GM12892 (cell line): Measurements from ENCODE around the gene RIC8B.

Experiments used
- POLR2A ChIP-seq: IDR thresholded peaks from 2 replicates; pipeline ENCODE4 v1.6.1; 2011; ENCODE audit warnings: low read depth, low read length, control low read depth
- POLR2AphosphoS5 ChIP-seq: IDR thresholded peaks from 2 replicates; pipeline ENCODE4 v1.6.1; 2011; ENCODE audit warnings: low read depth, low read length, control low read depth

DNA sequence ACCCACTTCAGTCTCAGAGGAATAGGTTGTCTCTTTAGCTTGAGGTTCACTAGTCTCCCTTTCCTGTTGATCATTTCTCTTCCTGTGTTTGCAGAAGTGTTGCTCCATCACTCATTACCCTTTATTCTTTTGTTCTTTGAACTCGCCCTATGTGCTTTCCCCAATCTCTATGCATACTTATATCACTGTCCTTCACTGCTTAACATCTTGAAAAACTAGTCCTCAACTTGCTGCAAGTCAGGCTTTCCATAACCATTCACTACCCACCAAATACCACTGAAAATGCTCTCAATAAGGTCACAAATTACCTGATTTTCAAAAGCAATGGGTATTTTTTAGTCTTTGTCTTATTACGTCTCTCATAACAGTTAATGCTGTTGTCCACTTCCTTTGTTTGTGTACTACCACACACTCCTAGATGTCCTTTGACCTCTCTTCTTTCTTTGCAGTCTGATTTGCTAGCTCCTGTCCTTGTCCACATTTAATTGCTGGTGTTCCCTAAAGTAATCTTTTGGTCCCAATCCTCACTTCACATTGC, 80.8 kb downstream of the RIC8B start:
- no peak for TF ChIP-seq POLR2AphosphoS5
- no peak for TF ChIP-seq POLR2A
